GM12891 (cell line): ENCODE measurements around the gene SKIC8.

Source experiments
- DNase-seq: peaks from one replicate; pipeline ENCODE4 v3.0.0; 2011; ENCODE audit warnings: low spot score; ENCODE audit not compliant: insufficient read length
- FAIRE-seq: peaks from 2 replicates; lab custom pipeline; 2011; peaks lifted over from hg19 to GRCh38; lab: Jason Lieb, UNC
- PAX5 ChIP-seq: IDR thresholded peaks from 2 replicates; pipeline ENCODE4 v1.6.1; 2011; ENCODE audit warnings: low read length, moderate library complexity, mild to moderate bottlenecking; ENCODE audit not compliant: insufficient read depth, severe bottlenecking
- POLR2A ChIP-seq: IDR thresholded peaks from 2 replicates; pipeline ENCODE4 v1.6.1; 2011; ENCODE audit warnings: low read depth, low read length, control low read depth
- POLR2AphosphoS5 ChIP-seq: IDR thresholded peaks from 2 replicates; pipeline ENCODE4 v1.6.1; 2011; ENCODE audit warnings: low read depth, low read length, control low read depth
- POU2F2 ChIP-seq: IDR thresholded peaks from 2 replicates; pipeline ENCODE4 v1.6.1; 2011; ENCODE audit warnings: low read depth, mild to moderate bottlenecking, control low read depth, low read length, moderate library complexity
- SPI1 ChIP-seq: IDR thresholded peaks from 2 replicates; pipeline ENCODE4 v1.6.1; 2011; ENCODE audit warnings: low read depth, low read length, control low read depth
- TAF1 ChIP-seq: IDR thresholded peaks from 2 replicates; pipeline ENCODE4 v1.6.1; 2011; ENCODE audit warnings: low read depth, low read length, control low read depth

The SKIC8 gene

DNA sequence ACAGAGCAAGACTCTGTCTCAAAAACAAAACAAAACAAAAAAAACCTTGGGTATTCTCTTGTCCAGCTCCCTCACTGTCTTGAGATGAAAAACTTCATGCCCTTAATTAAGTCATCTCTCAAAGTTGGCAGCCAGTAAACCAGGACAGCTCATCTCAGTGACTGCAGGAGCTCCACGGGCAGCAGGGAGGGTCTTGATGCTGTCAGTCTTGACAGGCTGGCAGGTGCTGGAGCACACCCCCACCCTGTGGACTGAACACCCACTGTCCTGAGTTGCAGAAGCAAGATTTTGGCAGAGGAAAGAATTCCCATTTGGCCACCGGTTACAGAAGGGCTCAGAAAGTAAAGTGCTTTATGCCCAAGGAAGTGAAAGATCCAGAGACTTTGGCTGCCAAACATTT is 27.1 kb downstream of the SKIC8 start:
- DNase-seq (no peak), FAIRE-seq (no peak)
- TF ChIP-seq TAF1 (no peak), POLR2A (no peak), SPI1 (no peak), POU2F2 (no peak), PAX5 (no peak), POLR2AphosphoS5 (no peak)

DNA sequence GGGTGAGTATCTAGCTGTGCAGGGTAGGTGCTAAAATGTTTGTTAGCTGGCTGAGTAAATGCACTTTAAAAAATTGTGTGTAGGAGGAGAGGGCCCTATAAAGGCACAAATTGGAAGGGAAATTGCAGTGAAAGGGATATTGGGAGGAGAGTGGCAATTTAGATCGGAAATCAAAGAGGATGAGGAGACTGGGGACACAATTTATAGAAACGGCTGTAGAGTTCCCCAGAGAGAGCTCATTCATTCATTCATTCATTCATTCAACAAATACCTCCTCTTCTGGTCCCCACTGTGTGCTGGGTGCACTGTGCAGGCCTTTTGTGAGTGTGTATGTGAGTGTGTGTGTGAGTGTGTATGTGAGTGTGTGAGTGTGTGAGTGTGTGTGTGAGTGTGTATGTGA is 32.6 kb downstream of the SKIC8 start:
- TF ChIP-seq PAX5: no peak
- no peak for TF ChIP-seq SPI1
- TF ChIP-seq POLR2A: no peak
- no peak for TF ChIP-seq TAF1
- TF ChIP-seq POU2F2: no peak
- no peak for TF ChIP-seq POLR2AphosphoS5
- no peak for DNase-seq
- FAIRE-seq: no peak

DNA sequence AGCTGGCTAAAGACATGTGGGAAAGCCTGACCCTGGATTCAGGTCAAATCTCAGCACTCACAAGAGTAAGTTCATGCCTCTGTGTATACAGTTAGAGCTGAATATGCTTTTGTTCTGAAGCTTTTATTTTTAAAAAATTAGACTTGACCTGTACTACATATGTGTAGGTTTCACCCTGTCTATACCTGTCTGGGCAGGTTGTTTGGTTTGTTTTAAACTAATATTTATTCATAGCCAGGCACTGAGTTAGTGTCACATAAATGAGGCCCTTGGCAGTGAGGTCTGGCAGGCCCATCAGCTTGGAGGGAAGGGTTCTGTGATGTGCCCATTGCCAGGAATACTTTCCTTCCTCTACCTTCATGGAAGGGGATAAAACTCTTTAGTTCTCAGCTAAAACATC is 33.2 kb downstream of the SKIC8 start:
- TF ChIP-seq POU2F2 (no peak), PAX5 (no peak), POLR2AphosphoS5 (no peak), SPI1 (no peak), POLR2A (no peak), TAF1 (no peak)
- no peak for FAIRE-seq
- no peak for DNase-seq

DNA sequence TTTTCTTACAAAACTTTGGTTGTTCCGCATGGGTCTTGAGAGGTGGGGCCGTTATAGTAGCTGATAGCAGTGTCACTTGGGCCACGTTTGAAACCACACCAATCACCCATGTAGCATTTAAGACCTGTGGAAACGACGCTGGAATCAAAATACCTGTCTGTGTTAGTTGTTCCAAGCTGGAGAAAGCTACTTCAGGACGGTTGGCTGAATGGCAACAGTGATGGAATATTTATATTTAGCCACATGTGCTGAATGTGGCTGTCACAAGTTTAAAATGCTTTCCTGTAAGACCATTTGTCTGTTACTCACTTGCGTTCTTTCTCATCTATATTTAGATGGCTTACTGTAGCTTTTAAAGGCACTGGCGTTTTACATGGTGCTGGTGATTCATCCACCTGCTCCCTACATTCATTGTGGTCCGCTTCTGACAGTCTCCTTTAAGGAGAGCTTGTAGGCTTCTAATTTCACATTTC is 33.6 kb downstream of the SKIC8 start:
- no peak for TF ChIP-seq SPI1
- no peak for TF ChIP-seq POLR2AphosphoS5
- no peak for TF ChIP-seq POLR2A
- no peak for TF ChIP-seq PAX5
- no peak for TF ChIP-seq TAF1
- TF ChIP-seq POU2F2: no peak
- FAIRE-seq: no peak
- no peak for DNase-seq

DNA sequence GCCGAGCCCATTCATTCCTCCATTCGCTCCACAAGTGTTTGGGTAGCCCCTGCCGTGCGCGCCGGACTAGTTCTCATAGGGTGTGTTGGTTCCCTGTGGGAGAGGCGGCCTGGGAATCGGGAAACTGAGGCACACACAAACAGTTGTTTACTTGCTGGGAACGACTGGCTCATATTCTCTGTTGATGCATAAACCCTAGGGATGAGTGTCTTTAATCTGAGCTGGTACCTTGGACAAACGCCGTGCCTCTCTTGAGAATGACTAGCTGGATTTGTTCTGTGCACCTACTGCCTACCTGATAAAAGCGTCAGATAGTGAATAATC is 34.3 kb downstream of the SKIC8 start:
- FAIRE-seq (no peak), DNase-seq (no peak)
- no peak for TF ChIP-seq SPI1
- TF ChIP-seq PAX5: no peak
- no peak for TF ChIP-seq POLR2A
- no peak for TF ChIP-seq POLR2AphosphoS5

DNA sequence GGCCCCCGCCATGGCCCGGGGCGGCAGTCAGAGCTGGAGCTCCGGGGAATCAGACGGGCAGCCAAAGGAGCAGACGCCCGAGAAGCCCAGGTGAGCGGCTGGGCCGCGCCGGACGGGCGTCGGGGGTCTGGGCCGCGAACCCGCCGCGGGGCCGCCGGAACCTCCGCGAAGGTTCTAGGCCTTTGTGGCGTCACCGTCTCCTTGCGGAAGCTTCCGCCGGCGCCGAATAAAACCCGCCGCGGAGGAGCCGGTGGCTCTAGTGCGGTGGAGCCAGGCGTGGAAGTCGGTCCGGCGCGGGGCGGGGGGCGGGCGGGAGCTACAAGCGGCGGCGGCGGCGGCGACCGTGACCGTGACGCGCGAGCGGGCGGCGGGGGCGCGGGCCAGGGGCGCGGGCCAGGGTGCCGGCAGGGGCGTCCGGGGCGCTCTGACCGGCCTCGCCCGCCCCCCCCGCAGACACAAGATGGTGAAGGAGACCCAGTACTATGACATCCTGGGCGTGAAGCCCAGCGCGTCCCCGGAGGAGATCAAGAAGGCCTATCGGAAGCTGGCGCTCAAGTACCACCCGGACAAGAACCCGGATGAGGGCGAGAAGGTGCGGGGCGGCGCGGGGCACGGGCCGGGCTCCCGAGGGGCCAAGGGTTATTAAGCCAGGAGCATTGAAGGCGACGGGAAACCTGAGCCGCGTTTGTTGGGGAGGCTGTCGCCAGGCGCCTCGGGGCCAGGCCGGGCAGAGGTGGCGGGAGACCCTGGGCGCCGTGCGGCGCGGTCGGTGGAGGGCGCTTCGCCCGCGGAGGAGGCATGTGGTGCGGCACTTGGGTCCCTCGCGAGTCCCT is 34.9 kb downstream of the SKIC8 start, which contains the start of gene DNAJA4:
TSS of gene DNAJA4 (plus strand) at position 259 of the 833 bp plus-strand sequence. CDS start at position 461, 202 bp downstream.
- FAIRE-seq: peak; percentile 71
- TF ChIP-seq POLR2AphosphoS5: no peak
- TF ChIP-seq TAF1: no peak
- TF ChIP-seq SPI1: no peak
- no peak for TF ChIP-seq POLR2A

DNA sequence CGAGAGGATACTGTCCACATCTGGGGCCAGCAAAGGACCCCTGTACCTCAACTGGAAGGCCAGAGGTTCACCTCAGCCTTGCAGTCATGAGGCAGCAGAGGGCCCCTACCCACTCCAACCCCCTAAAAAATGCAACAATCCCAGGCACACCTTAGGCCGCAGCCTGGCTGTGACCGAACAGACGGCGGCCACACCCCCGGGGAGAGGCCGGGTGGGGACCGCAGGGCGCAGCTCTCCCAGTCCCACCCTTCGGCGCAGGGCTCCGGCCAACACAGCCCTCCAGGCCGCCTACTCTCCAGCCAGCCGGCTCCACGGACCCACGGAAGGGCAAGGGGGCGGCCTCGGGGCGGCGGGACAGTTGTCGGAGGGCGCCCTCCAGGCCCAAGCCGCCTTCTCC is 35.5 kb downstream of the SKIC8 start:
- FAIRE-seq (no peak), DNase-seq (no peak)
- TF ChIP-seq PAX5 (no peak), SPI1 (no peak), TAF1 (no peak), POLR2A (no peak), POLR2AphosphoS5 (no peak), POU2F2 (no peak)

More for the DNA sequence above, 34.9 kb downstream of the SKIC8 start, which contains the start of gene DNAJA4:
- DNase-seq: peak; percentile 46

DNA sequence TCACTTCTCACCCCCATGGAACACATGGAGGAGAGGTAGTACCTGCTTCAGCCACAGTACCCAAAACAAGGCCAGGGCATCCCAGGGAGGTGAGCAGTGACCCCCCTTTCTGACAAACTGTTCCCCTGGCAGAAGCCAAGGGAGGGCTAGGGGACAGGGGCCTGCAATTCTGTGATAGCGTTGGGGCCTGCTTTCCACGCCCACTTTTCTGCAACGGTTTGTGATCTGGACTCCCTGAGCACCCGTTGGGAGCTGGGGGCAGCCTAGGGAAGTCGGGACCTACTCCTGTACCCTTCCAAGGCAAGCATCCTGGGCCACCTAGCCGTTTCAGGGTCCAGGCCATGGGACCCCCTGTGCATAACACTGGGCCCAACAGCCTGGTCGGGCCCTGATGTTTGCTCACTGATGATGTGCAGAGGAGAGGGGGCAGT is 36.0 kb downstream of the SKIC8 start:
- TF ChIP-seq PAX5 (no peak), TAF1 (no peak), SPI1 (no peak), POLR2A (no peak), POU2F2 (no peak)
- DNase-seq: no peak
- no peak for FAIRE-seq

DNA sequence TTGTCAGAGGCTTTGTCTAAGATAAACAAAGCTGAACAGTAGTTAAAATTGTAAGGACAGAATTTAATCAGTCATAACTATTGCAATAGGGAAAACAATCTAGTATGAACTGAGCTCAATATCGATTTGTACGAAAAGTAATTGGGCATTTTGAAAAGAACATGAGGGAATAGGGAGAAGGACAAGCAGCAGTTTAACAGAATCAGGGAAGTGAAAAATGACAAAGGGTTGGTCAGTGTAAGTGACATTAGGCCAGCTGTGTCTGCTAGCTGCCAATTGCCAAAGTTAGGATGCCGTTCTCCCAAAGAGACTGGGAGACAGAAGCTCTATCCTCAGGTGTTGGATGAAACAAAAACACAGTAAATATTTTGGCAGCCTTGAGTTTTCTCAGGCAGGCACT is 38.3 kb downstream of the SKIC8 start:
- TF ChIP-seq POLR2AphosphoS5: no peak
- no peak for TF ChIP-seq SPI1
- no peak for TF ChIP-seq POU2F2
- TF ChIP-seq TAF1: no peak
- TF ChIP-seq POLR2A: no peak
- no peak for TF ChIP-seq PAX5
- DNase-seq: no peak
- no peak for FAIRE-seq

DNA sequence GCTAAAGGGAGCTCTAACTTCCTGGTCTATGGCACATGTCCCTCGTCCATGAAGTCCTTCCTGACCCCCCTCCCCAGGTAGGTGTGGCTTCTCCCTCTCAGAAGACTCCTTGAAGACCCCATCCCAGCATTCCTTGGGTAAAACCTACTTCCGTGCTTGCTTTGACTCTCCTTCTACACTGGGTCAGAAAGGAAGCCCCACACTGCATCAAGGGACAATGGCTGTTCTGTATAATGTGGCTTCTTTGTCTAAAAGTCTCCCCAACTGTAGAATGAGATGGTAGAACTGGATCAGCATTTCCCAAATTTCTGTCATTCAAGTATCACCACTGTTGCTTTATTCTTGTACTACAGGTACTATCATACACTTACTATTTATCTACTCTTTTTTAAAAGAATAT is 38.9 kb downstream of the SKIC8 start:
- no peak for TF ChIP-seq SPI1
- no peak for TF ChIP-seq PAX5
- TF ChIP-seq POLR2A: no peak
- TF ChIP-seq POU2F2: no peak
- no peak for TF ChIP-seq TAF1
- TF ChIP-seq POLR2AphosphoS5: no peak
- no peak for DNase-seq
- FAIRE-seq: no peak
